ENCODE data around the gene CRACDL.

Gene CRACDL

GRCh38 chr2:98807929-98808328 is 128.1 kb downstream of the CRACDL start:
- Histone ChIP-seq H3K27ac (ENCODE audit: low read depth, low read length) (no peak overlapping the region), H2AFZ (ENCODE audit: insufficient read depth, low read length, poor library complexity) (no peak overlapping the region), H3K4me3 (ENCODE audit: low read depth, low read length) (no peak overlapping the region), H3K23ac (ENCODE audit: low read length) (no peak overlapping the region), H2AK5ac (ENCODE audit: low read length) (no peak overlapping the region), H2BK5ac (ENCODE audit: low read depth, low read length, poor library complexity) (no peak overlapping the region), H4K91ac (ENCODE audit: low read depth, low read length) (no peak overlapping the region), H3K4ac (ENCODE audit: low read depth, low read length) (no peak overlapping the region), H4K12ac (ENCODE audit: low read depth, low read length) (no peak overlapping the region), H3K4me2 (ENCODE audit: low read length) (no peak overlapping the region), H3K9me3 (ENCODE audit: insufficient read depth, low read depth, low read length) (no peaks in the 10 kb centered on the region), H3K27me3 (ENCODE audit: insufficient read depth, low read length) (no peaks in the 10 kb centered on the region), H3K9ac (ENCODE audit: low read length) (no peak overlapping the region), H3K79me2 (ENCODE audit: control insufficient read depth, insufficient read depth, low read length, poor library complexity) (no peaks in the 10 kb centered on the region), H4K8ac (ENCODE audit: low read depth, low read length) (no peak overlapping the region), H3K4me1 (ENCODE audit: control insufficient read depth in 1 of 2, insufficient read depth in 2 of 2, low read length in 2 of 2) (peaks cover 7 to 11% of the 10 kb centered on the region in 2 experiments), H3K18ac (ENCODE audit: low read length) (no peak overlapping the region), H3K14ac (ENCODE audit: low read length) (no peak overlapping the region), H2BK120ac (ENCODE audit: insufficient read depth, low read length, poor library complexity) (no peak overlapping the region), H3K79me1 (ENCODE audit: low read length) (peaks cover 2% of the 10 kb centered on the region), H2BK12ac (ENCODE audit: low read length) (no peak overlapping the region), H3K36me3 (ENCODE audit: control insufficient read depth in 1 of 2, insufficient read depth in 2 of 2, low read length in 2 of 2) (no peaks in the 10 kb centered on the region)
- DNase-seq: no peak
- WGBS (ENCODE audit: extremely low coverage, insufficient coverage, insufficient read length): no CpG with 5 or more reads among the region's 9 CpGs

- no peaks in the 10 kb centered on the region for H3K9me3 ChIP-seq (ENCODE audit: insufficient read depth, low read depth, low read length)
- no peaks in the 10 kb centered on the region for H3K36me3 ChIP-seq (ENCODE audit: control insufficient read depth in 1 of 2, insufficient read depth in 2 of 2, low read length in 2 of 2)
- no peak overlapping the region for H3K4ac ChIP-seq (ENCODE audit: low read depth, low read length)
- no CpG with 5 or more reads among the region's 3 CpGs for WGBS (ENCODE audit: extremely low coverage, insufficient coverage, insufficient read length)
- H4K91ac ChIP-seq (ENCODE audit: low read depth, low read length): no peak overlapping the region
- no peak overlapping the region for H4K8ac ChIP-seq (ENCODE audit: low read depth, low read length)
- peaks cover 7 to 11% of the 10 kb centered on the region in 2 experiments for H3K4me1 ChIP-seq (ENCODE audit: control insufficient read depth in 1 of 2, insufficient read depth in 2 of 2, low read length in 2 of 2)
- no peak overlapping the region for H4K12ac ChIP-seq (ENCODE audit: low read depth, low read length)
- H3K18ac ChIP-seq (ENCODE audit: low read length): no peak overlapping the region
- H3K27me3 ChIP-seq (ENCODE audit: insufficient read depth, low read length): no peaks in the 10 kb centered on the region
- H2AK5ac ChIP-seq (ENCODE audit: low read length): no peak overlapping the region
- no peak overlapping the region for H3K4me3 ChIP-seq (ENCODE audit: low read depth, low read length)
- H2BK5ac ChIP-seq (ENCODE audit: low read depth, low read length, poor library complexity): no peak overlapping the region
- no peak overlapping the region for H2BK12ac ChIP-seq (ENCODE audit: low read length)
- no peak overlapping the region for H2BK120ac ChIP-seq (ENCODE audit: insufficient read depth, low read length, poor library complexity)
- no peak overlapping the region for H3K27ac ChIP-seq (ENCODE audit: low read depth, low read length)
- H3K14ac ChIP-seq (ENCODE audit: low read length): no peak overlapping the region
- no peak overlapping the region for H2AFZ ChIP-seq (ENCODE audit: insufficient read depth, low read length, poor library complexity)
- no peak overlapping the region for H3K9ac ChIP-seq (ENCODE audit: low read length)
- no peak overlapping the region for H3K4me2 ChIP-seq (ENCODE audit: low read length)
- no peak for DNase-seq
- no peaks in the 10 kb centered on the region for H3K79me2 ChIP-seq (ENCODE audit: control insufficient read depth, insufficient read depth, low read length, poor library complexity)
- no peak overlapping the region for H3K23ac ChIP-seq (ENCODE audit: low read length)
- H3K79me1 ChIP-seq (ENCODE audit: low read length): peaks cover 2% of the 10 kb centered on the region
Measured at GRCh38 chr2:98807221-98807620, 128.8 kb downstream of the CRACDL start.

GRCh38 chr2:98806236-98806697 is 129.8 kb downstream of the CRACDL start:
- Histone ChIP-seq H2AK5ac (ENCODE audit: low read length) (no peak overlapping the region), H3K27ac (ENCODE audit: low read depth, low read length) (no peak overlapping the region), H3K18ac (ENCODE audit: low read length) (no peak overlapping the region), H3K4me1 (ENCODE audit: control insufficient read depth in 1 of 2, insufficient read depth in 2 of 2, low read length in 2 of 2) (peaks cover 7 to 11% of the 10 kb centered on the region in 2 experiments), H2BK5ac (ENCODE audit: low read depth, low read length, poor library complexity) (no peak overlapping the region), H2BK12ac (ENCODE audit: low read length) (peak overlapping the region; percentile 61), H3K14ac (ENCODE audit: low read length) (no peak overlapping the region), H3K4ac (ENCODE audit: low read depth, low read length) (no peak overlapping the region), H3K36me3 (ENCODE audit: control insufficient read depth in 1 of 2, insufficient read depth in 2 of 2, low read length in 2 of 2) (no peaks in the 10 kb centered on the region), H3K23ac (ENCODE audit: low read length) (no peak overlapping the region), H3K4me3 (ENCODE audit: low read depth, low read length) (no peak overlapping the region), H3K9ac (ENCODE audit: low read length) (no peak overlapping the region), H2BK120ac (ENCODE audit: insufficient read depth, low read length, poor library complexity) (no peak overlapping the region), H3K79me1 (ENCODE audit: low read length) (peaks cover 4% of the 10 kb centered on the region), H4K91ac (ENCODE audit: low read depth, low read length) (no peak overlapping the region), H4K8ac (ENCODE audit: low read depth, low read length) (no peak overlapping the region), H3K4me2 (ENCODE audit: low read length) (no peak overlapping the region), H3K27me3 (ENCODE audit: insufficient read depth, low read length) (no peaks in the 10 kb centered on the region), H2AFZ (ENCODE audit: insufficient read depth, low read length, poor library complexity) (peak overlapping the region; percentile 21), H3K9me3 (ENCODE audit: insufficient read depth, low read depth, low read length) (no peaks in the 10 kb centered on the region), H3K79me2 (ENCODE audit: control insufficient read depth, insufficient read depth, low read length, poor library complexity) (no peaks in the 10 kb centered on the region), H4K12ac (ENCODE audit: low read depth, low read length) (no peak overlapping the region)
- DNase-seq: no peak
- WGBS (ENCODE audit: extremely low coverage, insufficient coverage, insufficient read length): no CpG with 5 or more reads among the region's 7 CpGs

- H2BK12ac ChIP-seq (ENCODE audit: low read length): no peak overlapping the region
- no CpG with 5 or more reads among the region's 12 CpGs for WGBS (ENCODE audit: extremely low coverage, insufficient coverage, insufficient read length)
- H3K36me3 ChIP-seq (ENCODE audit: control insufficient read depth in 1 of 2, insufficient read depth in 2 of 2, low read length in 2 of 2): no peaks in the 10 kb centered on the region
- H3K14ac ChIP-seq (ENCODE audit: low read length): no peak overlapping the region
- no peak overlapping the region for H2BK5ac ChIP-seq (ENCODE audit: low read depth, low read length, poor library complexity)
- no peak overlapping the region for H3K27ac ChIP-seq (ENCODE audit: low read depth, low read length)
- no peak overlapping the region for H3K4ac ChIP-seq (ENCODE audit: low read depth, low read length)
- peaks cover 4% of the 10 kb centered on the region for H3K79me1 ChIP-seq (ENCODE audit: low read length)
- H3K4me2 ChIP-seq (ENCODE audit: low read length): no peak overlapping the region
- H3K4me1 ChIP-seq (ENCODE audit: control insufficient read depth in 1 of 2, insufficient read depth in 2 of 2, low read length in 2 of 2): peaks cover 7 to 11% of the 10 kb centered on the region in 2 experiments
- no peak overlapping the region for H4K12ac ChIP-seq (ENCODE audit: low read depth, low read length)
- no peak overlapping the region for H3K9ac ChIP-seq (ENCODE audit: low read length)
- H3K18ac ChIP-seq (ENCODE audit: low read length): no peak overlapping the region
- no peaks in the 10 kb centered on the region for H3K27me3 ChIP-seq (ENCODE audit: insufficient read depth, low read length)
- H2AK5ac ChIP-seq (ENCODE audit: low read length): no peak overlapping the region
- no peaks in the 10 kb centered on the region for H3K79me2 ChIP-seq (ENCODE audit: control insufficient read depth, insufficient read depth, low read length, poor library complexity)
- H4K8ac ChIP-seq (ENCODE audit: low read depth, low read length): no peak overlapping the region
- no peaks in the 10 kb centered on the region for H3K9me3 ChIP-seq (ENCODE audit: insufficient read depth, low read depth, low read length)
- H3K23ac ChIP-seq (ENCODE audit: low read length): no peak overlapping the region
- peak overlapping the region; percentile 42 for H4K91ac ChIP-seq (ENCODE audit: low read depth, low read length)
- H3K4me3 ChIP-seq (ENCODE audit: low read depth, low read length): no peak overlapping the region
- DNase-seq: peak; percentile 87 to 91
- H2AFZ ChIP-seq (ENCODE audit: insufficient read depth, low read length, poor library complexity): peak overlapping the region; percentile 21
- H2BK120ac ChIP-seq (ENCODE audit: insufficient read depth, low read length, poor library complexity): peak overlapping the region; percentile 20
Measured at GRCh38 chr2:98805412-98806171, 130.4 kb downstream of the CRACDL start.
